A549 (cell line): ENCODE measurements around the gene DPF1. TPM values are rescaled to one million over a fixed set of nuclear protein-coding genes. Genes with fewer than 3 reads are reported as not detected.
"Not testable (repeated sequence)": the region's sequence is repeated elsewhere in the genome, so short reads cannot be mapped to it uniquely, and the experiment has no call there.

Experiments
- ATAC-seq, 2 experiments: fragments of 200-7000 bp in 1 of 2; fragments of >200 bp in 1 of 2; cut with Nextera tagmentation in 1 of 2; cut with Tn5 transposase in 1 of 2; 3 replicates each; pipeline versions ENCODE4 v1.8.0 to v1.9.1; 2018 to 2020; ENCODE audit warnings: mild to moderate bottlenecking in 1 of 2, moderate library complexity in 1 of 2
- CTCF ChIA-PET: fragments of 300-600 bp; sonication (Branson Sonifier 250); formaldehyde crosslinking; extraction: SDS; loops from one replicate; lab custom pipeline; 2021; ENCODE audit warnings: antibody characterized with exemption, inconsistent platforms; lab: Yijun Ruan, JAX
- POLR2A ChIA-PET: fragments of 350-600 bp; formaldehyde crosslinking; extraction: SDS; loops from one replicate; lab custom pipeline; 2021; ENCODE audit warnings: antibody characterized with exemption, inconsistent platforms; lab: Yijun Ruan, JAX
- DNase-seq, 2 experiments: peaks; one replicate each; pipeline versions ENCODE4 v3.0.0 to v3.0.0-alpha.2; 2011 to 2016; ENCODE audit warnings: low read depth in 1 of 2, low spot score in 1 of 2
- FAIRE-seq: peaks from 2 replicates; lab custom pipeline; 2011; peaks lifted over from hg19 to GRCh38; lab: Jason Lieb, UNC
- H3K27ac ChIP-seq, 2 experiments: fragments of >200 bp; sonication (Bioruptor Twin); formaldehyde crosslinking; 3 replicates each; pipeline ENCODE4 v1.5.1; 2016 to 2017
- H3K4me1 ChIP-seq: fragments of >200 bp; sonication (Bioruptor Twin); formaldehyde crosslinking; 3 replicates; pipeline ENCODE4 v1.6.1; 2016
- H3K4me2 ChIP-seq: fragments of >200 bp; sonication (Bioruptor Twin); formaldehyde crosslinking; 3 replicates; pipeline ENCODE4 v1.6.1; 2016
- H3K4me3 ChIP-seq: fragments of >200 bp; sonication (Bioruptor Twin); formaldehyde crosslinking; 3 replicates; pipeline ENCODE4 v1.5.1; 2016
- H3K9me3 ChIP-seq: fragments of >200 bp; sonication (Bioruptor Twin); formaldehyde crosslinking; 3 replicates; pipeline ENCODE4 v1.6.1; 2016
- BHLHE40 ChIP-seq: IDR thresholded peaks from 2 replicates; pipeline ENCODE4 v1.6.1; 2012; ENCODE audit warnings: low read depth, low read length, inconsistent platforms
- CEBPB ChIP-seq, 2 experiments: fragments of >200 bp in 1 of 2; sonication (Bioruptor Twin) in 1 of 2; formaldehyde crosslinking in 1 of 2; IDR thresholded peaks; 2 replicates each; pipeline ENCODE4 v1.6.1; 2012 to 2016
- CHD2 ChIP-seq: fragments of 150-350 bp; IDR thresholded peaks from 2 replicates; pipeline ENCODE4 v1.6.1; 2014; ENCODE audit warnings: low read length; ENCODE audit not compliant: partially characterized antibody
- EHF ChIP-seq: fragments of 250-450 bp; sonication (Bioruptor Pico); IDR thresholded peaks from 2 replicates; pipeline ENCODE4 v1.5.0; 2020; ENCODE audit warnings: mild to moderate bottlenecking
- EP300 ChIP-seq, 2 experiments: fragments of >200 bp; sonication (Bioruptor Twin); formaldehyde crosslinking; IDR thresholded peaks; 2 replicates in 1 of 2; 3 replicates in 1 of 2; pipeline ENCODE4 v1.6.1; 2016 to 2017
- ESRRA ChIP-seq: fragments of 150-350 bp; IDR thresholded peaks from 2 replicates; pipeline ENCODE4 v1.6.1; 2014; ENCODE audit warnings: mild to moderate bottlenecking, low read length, borderline replicate concordance
- FOXS1 ChIP-seq: fragments of 250-450 bp; sonication (Bioruptor Pico); IDR thresholded peaks from 2 replicates; pipeline ENCODE4 v1.5.0; 2020; ENCODE audit warnings: mild to moderate bottlenecking, moderate library complexity
- GATA3 ChIP-seq: IDR thresholded peaks from 2 replicates; pipeline ENCODE4 v1.6.1; 2012; ENCODE audit warnings: borderline replicate concordance
- HOXA7 ChIP-seq: fragments of 250-450 bp; sonication (Bioruptor Pico); IDR thresholded peaks from 2 replicates; pipeline ENCODE4 v1.5.0; 2020; ENCODE audit warnings: mild to moderate bottlenecking, moderate library complexity
- HOXB13 ChIP-seq: fragments of 250-450 bp; sonication (Bioruptor Pico); IDR thresholded peaks from 2 replicates; pipeline ENCODE4 v1.5.0; 2020; ENCODE audit warnings: low read depth, mild to moderate bottlenecking, moderate library complexity
- MAZ ChIP-seq: fragments of 150-350 bp; IDR thresholded peaks from 2 replicates; pipeline ENCODE4 v1.6.1; 2014; ENCODE audit warnings: antibody characterized with exemption, low read depth, low read length, borderline replicate concordance
- PHF8 ChIP-seq: fragments of 200-600 bp; sonication (generic); IDR thresholded peaks from 2 replicates; pipeline ENCODE4 v1.6.1; 2016; ENCODE audit warnings: low read depth, mild to moderate bottlenecking, antibody characterized with exemption, moderate library complexity, borderline replicate concordance
- POLR2AphosphoS2 ChIP-seq: conservative IDR thresholded peaks from 2 replicates; pipeline ENCODE4 v1.6.1; 2012; ENCODE audit warnings: low read length, improper control_type of control experiment, inconsistent platforms
- RAD21 ChIP-seq, 2 experiments: fragments of >200 bp in 1 of 2; sonication (Bioruptor Twin) in 1 of 2; formaldehyde crosslinking in 1 of 2; IDR thresholded peaks in 1 of 2; conservative IDR thresholded peaks in 1 of 2; 2 replicates in 1 of 2; 3 replicates in 1 of 2; pipeline ENCODE4 v1.6.1; 2012 to 2018; ENCODE audit warnings: inconsistent platforms in 1 of 2
- RARB ChIP-seq: fragments of 250-450 bp; sonication (Bioruptor Pico); IDR thresholded peaks from 2 replicates; pipeline ENCODE4 v1.8.0; 2021; ENCODE audit warnings: mild to moderate bottlenecking, moderate library complexity
- RCOR1 ChIP-seq: fragments of 150-350 bp; IDR thresholded peaks from 2 replicates; pipeline ENCODE4 v1.6.1; 2014; ENCODE audit warnings: antibody characterized with exemption, low read length, low read depth
- RFX5 ChIP-seq: fragments of 450-650 bp; IDR thresholded peaks from 2 replicates; pipeline ENCODE4 v1.7.1; 2014; ENCODE audit warnings: antibody characterized with exemption, mild to moderate bottlenecking, moderate library complexity
- RNF2 ChIP-seq: fragments of 200-600 bp; sonication (generic); IDR thresholded peaks from 2 replicates; pipeline ENCODE4 v1.6.1; 2016; ENCODE audit warnings: low read depth, mild to moderate bottlenecking, antibody characterized with exemption, moderate library complexity, borderline replicate concordance
- TFCP2L1 ChIP-seq: fragments of 250-450 bp; sonication (Bioruptor Pico); IDR thresholded peaks from 2 replicates; pipeline ENCODE4 v1.5.0; 2021; ENCODE audit warnings: mild to moderate bottlenecking
- ZFP36 ChIP-seq: fragments of 450-650 bp; IDR thresholded peaks from 2 replicates; pipeline ENCODE4 v1.6.1; 2014; ENCODE audit warnings: borderline replicate concordance; ENCODE audit not compliant: partially characterized antibody
- ZSCAN20 ChIP-seq: fragments of 250-450 bp; sonication (Bioruptor Pico); IDR thresholded peaks from 2 replicates; pipeline ENCODE4 v1.8.0; 2022; ENCODE audit warnings: mild to moderate bottlenecking, moderate library complexity
- WGBS: methylation state at CpG from one replicate; pipeline ENCODE4 v1.1.6; 2017; ENCODE audit errors: missing lambda C conversion rate; 5-methylcytosine and 5-hydroxymethylcytosine counted together
- polyA plus RNA-seq, 4 experiments: library from polyadenylated mRNA; depleted of rRNA in 3 of 4; stranded (reverse); fragments of >200 nt; fragmentation: RNase III in 1 of 4; extraction: RNeasy Plus Mini Kit Qiagen cat#74134 plus additional on column Dnase treatment in 1 of 4; gene quantifications; 2 replicates in 3 of 4; 3 replicates in 1 of 4; pipeline ENCODE4 v1.2.3, GENCODE V29; 2011 to 2017
- TF ChIP-seq, protein P1 (sequence below): IDR thresholded peaks from 2 replicates; pipeline ENCODE4 v1.6.1; 2012; ENCODE audit warnings: low read depth, borderline replicate concordance
- TF ChIP-seq, protein P2 (sequence below): fragments of 250-450 bp; sonication (Bioruptor Pico); IDR thresholded peaks from 2 replicates; pipeline ENCODE4 v1.5.0; 2020; ENCODE audit warnings: low read depth, mild to moderate bottlenecking, moderate library complexity
- TF ChIP-seq, protein P3 (sequence below): fragments of 450-650 bp; IDR thresholded peaks from 2 replicates; pipeline ENCODE4 v1.6.1; 2014; ENCODE audit warnings: antibody characterized with exemption
- TF ChIP-seq, protein P4 (sequence below): fragments of >200 bp; sonication (Bioruptor Twin); formaldehyde crosslinking; IDR thresholded peaks from 3 replicates; pipeline ENCODE4 v1.6.1; 2016

The DPF1 gene
- polyA plus RNA-seq, 2 of the 4 experiments (the other 2 are of a cell fraction): 2.1 to 6.8 TPM

DNA sequence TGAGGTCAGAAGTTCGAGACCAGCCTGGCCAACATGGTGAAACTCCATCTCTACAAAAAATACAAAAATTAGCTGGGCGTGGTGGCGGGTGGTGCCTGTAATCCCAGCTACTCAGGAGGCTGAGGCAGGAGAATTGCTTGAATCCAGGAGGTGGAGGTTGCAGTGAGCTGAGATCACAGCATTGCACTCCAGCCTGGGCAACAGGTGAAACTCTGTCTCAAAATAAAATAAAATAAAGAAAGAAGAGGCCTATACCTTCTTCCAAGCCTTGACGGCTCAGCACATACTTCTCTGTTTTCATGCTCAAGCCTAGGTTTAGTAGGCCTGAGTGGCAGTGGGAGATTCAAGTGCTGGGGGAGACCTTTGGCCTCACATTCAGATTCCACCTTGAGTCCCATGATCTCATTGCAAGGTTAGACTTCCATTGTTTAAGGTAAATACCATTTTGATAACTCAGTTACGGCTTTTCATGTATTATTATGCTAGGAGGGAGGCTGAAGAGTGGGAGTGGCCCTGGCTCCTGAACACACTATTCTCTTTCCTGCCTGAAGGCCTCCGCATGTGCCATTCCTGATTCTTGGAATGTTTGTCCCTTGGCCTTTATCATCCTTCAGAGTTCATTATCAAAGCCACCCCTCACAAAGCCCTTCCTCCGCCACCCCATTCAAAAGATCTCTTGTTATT lies 38.7 kb upstream of the DPF1 start:
- peak; percentile 65 for FAIRE-seq
- WGBS: 89% methylated on average over 7 of the region's 7 CpGs
- H3K4me3 ChIP-seq: no peak overlapping the region
- H3K4me1 ChIP-seq: peaks cover 43% of the 10 kb centered on the region
- DNase-seq: no peak
- H3K4me2 ChIP-seq: no peak overlapping the region
- no peaks in the 10 kb centered on the region for H3K9me3 ChIP-seq
- ChIA-PET CTCF (interaction anchor here (0.6 to 18.2 kb wide), 5 partner anchors 12 to 356 kb away, joined by 3 to 259 read pairs (median 4); partner anchors contain the start of gene SIPA1L3), POLR2A (no interaction called here)
- TF ChIP-seq, protein P1, sequence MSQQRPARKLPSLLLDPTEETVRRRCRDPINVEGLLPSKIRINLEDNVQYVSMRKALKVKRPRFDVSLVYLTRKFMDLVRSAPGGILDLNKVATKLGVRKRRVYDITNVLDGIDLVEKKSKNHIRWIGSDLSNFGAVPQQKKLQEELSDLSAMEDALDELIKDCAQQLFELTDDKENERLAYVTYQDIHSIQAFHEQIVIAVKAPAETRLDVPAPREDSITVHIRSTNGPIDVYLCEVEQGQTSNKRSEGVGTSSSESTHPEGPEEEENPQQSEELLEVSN: no peak
- TF ChIP-seq RNF2 (no peak), HOXA7 (CRISPR knock-in tag) (no peak), ZFP36 (no peak), BHLHE40 (no peak), CHD2 (no peak), ZSCAN20 (no peak)
- TF ChIP-seq, protein P2, sequence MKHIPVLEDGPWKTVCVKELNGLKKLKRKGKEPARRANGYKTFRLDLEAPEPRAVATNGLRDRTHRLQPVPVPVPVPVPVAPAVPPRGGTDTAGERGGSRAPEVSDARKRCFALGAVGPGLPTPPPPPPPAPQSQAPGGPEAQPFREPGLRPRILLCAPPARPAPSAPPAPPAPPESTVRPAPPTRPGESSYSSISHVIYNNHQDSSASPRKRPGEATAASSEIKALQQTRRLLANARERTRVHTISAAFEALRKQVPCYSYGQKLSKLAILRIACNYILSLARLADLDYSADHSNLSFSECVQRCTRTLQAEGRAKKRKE (CRISPR knock-in tag): no peak
- H3K27ac ChIP-seq: peak overlapping the region in 1 of 2 experiments; percentile 89; a peak in 4 of 6 replicates
- no peak for ATAC-seq

DNA sequence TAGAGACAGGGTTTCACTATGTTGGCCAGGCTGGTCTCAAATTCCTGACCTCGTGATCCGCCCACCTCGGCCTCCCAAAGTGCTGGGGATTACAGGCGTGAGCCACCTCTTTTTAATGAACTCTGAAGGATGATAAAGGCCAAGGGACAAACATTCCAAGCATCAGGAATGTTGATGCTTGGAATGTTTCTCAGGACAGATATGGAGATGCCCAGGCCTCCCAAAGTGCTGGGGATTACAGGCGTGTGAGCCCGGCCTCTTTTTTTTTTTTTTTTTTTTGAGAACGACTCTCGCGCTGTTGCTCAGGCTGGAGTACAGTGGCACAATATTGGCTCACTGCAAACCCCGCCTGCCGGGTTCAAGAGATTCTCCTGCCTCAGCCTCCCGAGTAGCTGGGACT lies 37.9 kb upstream of the DPF1 start:
- WGBS: 91% methylated on average over 12 of the region's 12 CpGs
- ATAC-seq, H3K4me2 ChIP-seq, H3K27ac ChIP-seq, H3K4me3 ChIP-seq, POLR2A ChIA-PET, DNase-seq, H3K9me3 ChIP-seq, FAIRE-seq: not testable (repeated sequence)
- H3K4me1 ChIP-seq: peaks cover 36% of the 10 kb centered on the region
- CTCF ChIA-PET: interaction anchor here (0.6 to 33.5 kb wide), 7 partner anchors 11 to 141 kb away, joined by 3 to 1052 read pairs (median 3); partner anchors contain the start of genes CATSPERG, FAM98C and KCNK6

DNA sequence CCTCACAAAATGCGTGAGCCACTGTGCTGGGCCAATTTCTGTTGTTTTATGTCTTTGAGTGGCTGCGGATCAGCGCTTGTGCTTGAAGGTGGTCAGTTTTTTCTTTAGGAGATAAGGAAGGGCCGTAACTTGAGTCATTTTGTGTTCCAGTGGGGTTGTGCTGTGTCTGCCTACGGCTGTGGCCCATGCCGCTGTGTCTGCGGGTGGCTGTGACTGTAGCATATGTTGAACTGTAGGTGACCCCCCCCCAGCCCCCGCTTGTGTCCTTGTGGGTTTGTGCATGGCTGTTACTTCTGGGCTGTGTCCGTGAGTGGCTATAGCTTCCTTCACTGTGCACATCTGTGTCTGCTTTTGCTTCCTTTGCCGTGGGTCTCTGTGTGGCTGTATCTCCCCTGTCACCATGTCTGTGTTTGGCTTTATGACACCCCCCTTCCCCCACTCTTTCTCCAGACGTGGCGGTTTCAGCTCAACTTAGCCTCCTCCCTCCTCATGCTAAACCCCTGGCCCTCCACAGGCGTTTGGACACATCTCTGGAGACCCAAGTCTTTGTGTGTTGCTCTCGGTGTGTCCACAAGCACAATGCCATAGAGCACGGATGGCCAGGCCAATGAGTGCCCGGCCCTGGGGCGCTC lies 31.5 kb upstream of the DPF1 start:
- ChIA-PET CTCF (interaction anchor here (0.5 to 33.5 kb wide), 37 partner anchors 13 to 598 kb away, joined by 3 to 1052 read pairs (median 6); partner anchors contain the start of genes CATSPERG, FAM98C, KCNK6 and PSMD8), POLR2A (interaction anchor here (0.5 to 2.7 kb wide), 12 partner anchors 9 to 1684 kb away, joined by 3 to 22 read pairs (median 3); partner anchors contain the start of genes C19orf33, CATSPERG, GGN and PSMD8)
- Histone ChIP-seq H3K4me1 (peaks cover 42% of the 10 kb centered on the region), H3K4me2 (peak overlapping the region; percentile 82), H3K27ac (peak overlapping the region; percentile 90 to 91), H3K4me3 (peak overlapping the region; percentile 61), H3K9me3 (no peaks in the 10 kb centered on the region)
- DNase-seq (no peak), ATAC-seq (peak; percentile 69 to 72), FAIRE-seq (peak; percentile 92)
- WGBS: 41% methylated on average over 17 of the region's 17 CpGs
- TF ChIP-seq MAZ: no peak
- TF ChIP-seq RFX5: no peak
- no peak for TF ChIP-seq BHLHE40

DNA sequence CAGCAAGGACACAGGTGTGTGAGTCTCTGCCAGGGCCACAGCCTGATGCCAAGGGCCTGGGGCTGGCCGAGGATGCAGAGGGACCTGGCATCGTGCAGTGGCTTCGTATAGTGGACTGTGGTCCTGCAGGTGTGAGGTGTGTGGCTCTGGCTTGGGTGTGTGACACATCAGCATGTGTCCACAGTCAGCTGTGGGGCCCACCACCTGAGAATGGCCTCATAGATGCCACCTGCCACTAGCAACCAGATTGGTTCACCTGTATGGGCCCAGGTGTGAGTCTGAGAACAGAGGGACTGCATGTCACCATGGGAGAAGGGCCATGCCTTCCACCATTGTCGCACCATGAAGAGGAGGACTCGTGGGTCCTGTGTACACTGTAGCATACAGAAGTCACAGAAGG lies 29.8 kb upstream of the DPF1 start:
- POLR2A ChIA-PET: no interaction called here
- Histone ChIP-seq H3K4me1 (peaks cover 42% of the 10 kb centered on the region), H3K9me3 (no peaks in the 10 kb centered on the region), H3K4me3 (no peak overlapping the region), H3K4me2 (no peak overlapping the region), H3K27ac (0 out of 6 replicates have a peak overlapping the region, but pooled peaks of 1 of the 2 experiments have one; percentile 22)
- no peak for DNase-seq
- 95% methylated on average over 5 of the region's 5 CpGs for WGBS
- no peak for FAIRE-seq
- CTCF ChIA-PET: interaction anchor here (1.2 to 33.5 kb wide), 9 partner anchors 12 to 351 kb away, joined by 3 to 1052 read pairs (median 16); partner anchors contain the start of genes CATSPERG, FAM98C, KCNK6 and SPINT2
- no peak for ATAC-seq
- TF ChIP-seq, protein P3, sequence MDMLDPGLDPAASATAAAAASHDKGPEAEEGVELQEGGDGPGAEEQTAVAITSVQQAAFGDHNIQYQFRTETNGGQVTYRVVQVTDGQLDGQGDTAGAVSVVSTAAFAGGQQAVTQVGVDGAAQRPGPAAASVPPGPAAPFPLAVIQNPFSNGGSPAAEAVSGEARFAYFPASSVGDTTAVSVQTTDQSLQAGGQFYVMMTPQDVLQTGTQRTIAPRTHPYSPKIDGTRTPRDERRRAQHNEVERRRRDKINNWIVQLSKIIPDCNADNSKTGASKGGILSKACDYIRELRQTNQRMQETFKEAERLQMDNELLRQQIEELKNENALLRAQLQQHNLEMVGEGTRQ: no peak
- no peak for TF ChIP-seq FOXS1 (CRISPR knock-in tag)
- no peak for TF ChIP-seq RAD21 (conservative IDR thresholded peaks at IDR 0.05 in 1 of 2, IDR thresholded peaks at IDR 0.05 in 1 of 2)
- no peak for TF ChIP-seq GATA3
- TF ChIP-seq, protein P4, sequence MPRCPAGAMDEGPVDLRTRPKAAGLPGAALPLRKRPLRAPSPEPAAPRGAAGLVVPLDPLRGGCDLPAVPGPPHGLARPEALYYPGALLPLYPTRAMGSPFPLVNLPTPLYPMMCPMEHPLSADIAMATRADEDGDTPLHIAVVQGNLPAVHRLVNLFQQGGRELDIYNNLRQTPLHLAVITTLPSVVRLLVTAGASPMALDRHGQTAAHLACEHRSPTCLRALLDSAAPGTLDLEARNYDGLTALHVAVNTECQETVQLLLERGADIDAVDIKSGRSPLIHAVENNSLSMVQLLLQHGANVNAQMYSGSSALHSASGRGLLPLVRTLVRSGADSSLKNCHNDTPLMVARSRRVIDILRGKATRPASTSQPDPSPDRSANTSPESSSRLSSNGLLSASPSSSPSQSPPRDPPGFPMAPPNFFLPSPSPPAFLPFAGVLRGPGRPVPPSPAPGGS: no peak
- TF ChIP-seq CEBPB (IDR thresholded peaks at IDR 0.05): no peak
- no peak for TF ChIP-seq HOXB13 (CRISPR knock-in tag)
- TF ChIP-seq POLR2AphosphoS2: no peak
- TF ChIP-seq TFCP2L1 (CRISPR knock-in tag): no peak
- TF ChIP-seq RCOR1: no peak
- no peak for TF ChIP-seq EHF (CRISPR knock-in tag)
- TF ChIP-seq ESRRA: no peak
- TF ChIP-seq RFX5: no peak
- no peak for TF ChIP-seq HOXA7 (CRISPR knock-in tag)
- no peak for TF ChIP-seq RARB
- TF ChIP-seq PHF8: no peak
- TF ChIP-seq EP300 (IDR thresholded peaks at IDR 0.05): no peak
